GM23338 (cell line): ENCODE data around the gene ACTR2. TPM values are rescaled to one million over a fixed set of nuclear protein-coding genes. Genes with fewer than 3 reads are reported as not detected.

Source experiments
- ATAC-seq: fragments of 200-7000 bp; cut with Tn5 transposase; 3 replicates; pipeline ENCODE4 v1.9.1; 2020
- DNase-seq: peaks from one replicate; pipeline ENCODE4 v3.0.0-alpha.2; 2015; ENCODE audit warnings: low spot score
- H2AFZ ChIP-seq: fragments of 200-600 bp; sonication (generic); 2 replicates; pipeline ENCODE4 v1.8.0; 2016; ENCODE audit warnings: antibody characterized with exemption, mild to moderate bottlenecking, moderate library complexity
- H3F3A ChIP-seq: fragments of 200-600 bp; sonication (generic); replicated peaks from 2 replicates; pipeline ENCODE4 v1.8.0; 2017; ENCODE audit warnings: antibody characterized with exemption, mixed run types, low read depth
- H3K27ac ChIP-seq: fragments of 200-600 bp; sonication (generic); 2 replicates; pipeline ENCODE4 v1.6.1; 2016; ENCODE audit warnings: low read depth
- H3K27me3 ChIP-seq: fragments of 200-600 bp; sonication (generic); 2 replicates; pipeline ENCODE4 v1.8.0; 2016; ENCODE audit warnings: mild to moderate bottlenecking, mixed run types, moderate library complexity; ENCODE audit not compliant: insufficient read depth
- H3K36me3 ChIP-seq: fragments of 200-600 bp; sonication (generic); 2 replicates; pipeline ENCODE4 v1.8.0; 2016; ENCODE audit warnings: mild to moderate bottlenecking; ENCODE audit not compliant: insufficient read depth
- H3K4me1 ChIP-seq: fragments of 200-600 bp; sonication (generic); 2 replicates; pipeline ENCODE4 v1.8.0; 2016; ENCODE audit warnings: mild to moderate bottlenecking, moderate library complexity; ENCODE audit not compliant: insufficient read depth
- H3K4me2 ChIP-seq: fragments of 200-600 bp; sonication (generic); 2 replicates; pipeline ENCODE4 v1.7.1; 2017; ENCODE audit warnings: mixed run types
- H3K4me3 ChIP-seq: fragments of 200-600 bp; sonication (generic); 2 replicates; pipeline ENCODE4 v1.6.1; 2016; ENCODE audit warnings: mixed run types
- H3K79me2 ChIP-seq: fragments of 200-600 bp; sonication (generic); replicated peaks from 2 replicates; pipeline ENCODE4 v1.8.0; 2017; ENCODE audit warnings: mild to moderate bottlenecking; ENCODE audit not compliant: insufficient read depth
- H3K9me2 ChIP-seq: fragments of 200-600 bp; sonication (generic); 2 replicates; pipeline ENCODE4 v1.8.0; 2017; ENCODE audit not compliant: insufficient read depth
- H4K20me1 ChIP-seq: fragments of 200-600 bp; sonication (generic); replicated peaks from 2 replicates; pipeline ENCODE4 v1.8.0; 2017; ENCODE audit warnings: mild to moderate bottlenecking; ENCODE audit not compliant: insufficient read depth
- H3K27ac Mint-ChIP-seq: 2 replicates; pipeline ENCODE4 v1.8.0; 2020; ENCODE audit warnings: inconsistent platforms, mild to moderate bottlenecking, moderate library complexity, mixed read lengths
- H3K27me3 Mint-ChIP-seq: 3 replicates; pipeline ENCODE4 v1.8.0; 2022; ENCODE audit warnings: low read depth, mild to moderate bottlenecking, moderate library complexity, mixed read lengths, inconsistent platforms; ENCODE audit not compliant: insufficient read depth, poor library complexity
- H3K36me3 Mint-ChIP-seq: 3 replicates; pipeline ENCODE4 v1.8.0; 2021; ENCODE audit warnings: low read depth, mild to moderate bottlenecking, inconsistent platforms, moderate library complexity, mixed read lengths
- H3K4me1 Mint-ChIP-seq: 3 replicates; pipeline ENCODE4 v1.8.0; 2020; ENCODE audit warnings: mild to moderate bottlenecking, inconsistent platforms, mixed read lengths
- H3K4me3 Mint-ChIP-seq: 3 replicates; pipeline ENCODE4 v1.8.0; 2021; ENCODE audit warnings: moderate library complexity, mild to moderate bottlenecking, inconsistent platforms, mixed read lengths
- H3K9me3 Mint-ChIP-seq: 3 replicates; pipeline ENCODE4 v1.8.0; 2020; ENCODE audit warnings: moderate library complexity, mild to moderate bottlenecking, inconsistent platforms, mixed read lengths
- CREB1 ChIP-seq: fragments of 250-450 bp; sonication (Bioruptor Pico); IDR thresholded peaks from 2 replicates; pipeline ENCODE4 v1.5.0; 2020; ENCODE audit warnings: low read depth, mild to moderate bottlenecking, moderate library complexity
- CTCF ChIP-seq, 2 experiments: fragments of 200-600 bp in 1 of 2; sonication (generic) in 1 of 2; conservative IDR thresholded peaks; 2 replicates each; pipeline versions ENCODE4 v1.5.1 to v1.6.1; 2016 to 2017; ENCODE audit warnings: antibody characterized with exemption in 2 of 2, low read depth in 2 of 2, mild to moderate bottlenecking in 2 of 2, moderate library complexity in 1 of 2
- ETS1 ChIP-seq: IDR thresholded peaks from 2 replicates; pipeline ENCODE4 v1.6.1; 2016; ENCODE audit warnings: antibody characterized with exemption
- EZH2 ChIP-seq: fragments of 200-600 bp; sonication (generic); IDR thresholded peaks from one replicate; pipeline ENCODE4 v1.8.0; 2017; ENCODE audit warnings: antibody characterized with exemption, mild to moderate bottlenecking, low read depth; ENCODE audit not compliant: unreplicated experiment
- EZH2phosphoT487 ChIP-seq: fragments of 200-600 bp; sonication (generic); IDR thresholded peaks from one replicate; pipeline ENCODE4 v1.8.1; 2018; ENCODE audit warnings: antibody characterized with exemption; ENCODE audit not compliant: unreplicated experiment
- JUNB ChIP-seq: IDR thresholded peaks from one replicate; pipeline ENCODE4 v1.6.1; 2016; ENCODE audit warnings: antibody characterized with exemption; ENCODE audit not compliant: unreplicated experiment
- NANOG ChIP-seq: IDR thresholded peaks from 2 replicates; pipeline ENCODE4 v1.6.1; 2016; ENCODE audit warnings: antibody characterized with exemption, borderline replicate concordance
- POLR2AphosphoS5 ChIP-seq: IDR thresholded peaks from 2 replicates; pipeline ENCODE4 v1.6.1; 2016; ENCODE audit warnings: antibody characterized with exemption, low read depth
- REST ChIP-seq: IDR thresholded peaks from one replicate; pipeline ENCODE4 v1.6.1; 2018; ENCODE audit warnings: antibody characterized with exemption; ENCODE audit not compliant: unreplicated experiment
- STAT1 ChIP-seq: IDR thresholded peaks from one replicate; pipeline ENCODE4 v1.6.1; 2016; ENCODE audit warnings: antibody characterized with exemption; ENCODE audit not compliant: unreplicated experiment
- ZNF114 ChIP-seq: fragments of 250-450 bp; sonication (Bioruptor Pico); IDR thresholded peaks from 2 replicates; pipeline ENCODE4 v1.5.0; 2020; ENCODE audit warnings: mild to moderate bottlenecking, moderate library complexity
- ZNF331 ChIP-seq: fragments of 250-450 bp; sonication (Bioruptor Pico); IDR thresholded peaks from 2 replicates; pipeline ENCODE4 v1.5.0; 2020; ENCODE audit warnings: low read depth, mild to moderate bottlenecking, moderate library complexity
- polyA plus RNA-seq: library from polyadenylated mRNA; unstranded; fragments of >200 nt; fragmentation: Nextera tagmentation; extraction: Ambion mirVana; gene quantifications from 2 replicates; pipeline ENCODE4 v1.2.1, GENCODE V29; 2016
- total RNA-seq: library from RNA; depleted of rRNA; stranded (reverse); fragments of >200 nt; shearing (Covaris generic); gene quantifications from 2 replicates; pipeline ENCODE4 v1.2.3, GENCODE V29; 2014

Gene ACTR2
- total and polyA plus RNA-seq, 2 experiments from 2014 or later, result 73.6 to 87.6 TPM

- H3K27me3 ChIP-seq, result no peaks in the 10 kb centered on the region
- H3K4me2 ChIP-seq, result no peak overlapping the region
- no peaks in the 10 kb centered on the region for H3K79me2 ChIP-seq
- H3K4me3 Mint-ChIP-seq, result no peak overlapping the region
- no peaks in the 10 kb centered on the region; the same call in 2 of the 3 replicates for H3K4me1 Mint-ChIP-seq
- H3K9me2 ChIP-seq, result no peaks in the 10 kb centered on the region
- H3K36me3 Mint-ChIP-seq, result peaks cover 27% of the 10 kb centered on the region
- H3K36me3 ChIP-seq, result no peaks in the 10 kb centered on the region
- H3K27ac Mint-ChIP-seq, result no peak overlapping the region
- no peak for TF ChIP-seq EZH2phosphoT487
- no peak for TF ChIP-seq CTCF (conservative IDR thresholded peaks at IDR 0.05; ENCODE audit: low read depth in 2 of 2)
- TF ChIP-seq ZNF114 (CRISPR knock-in tag), result no peak
- no peak for TF ChIP-seq NANOG
- no peak for TF ChIP-seq EZH2
- no peak for TF ChIP-seq ETS1
- no peak for TF ChIP-seq ZNF331 (CRISPR knock-in tag)
- no peak overlapping the region for H3K27ac ChIP-seq
- H3K4me1 ChIP-seq, result no peaks in the 10 kb centered on the region
- no peak overlapping the region for H2AFZ ChIP-seq
- ATAC-seq, result no peak; the same call in 2 of the 3 replicates
- H3K4me3 ChIP-seq, result no peak overlapping the region
- H3K27me3 Mint-ChIP-seq, result peaks cover 13% of the 10 kb centered on the region
- DNase-seq, result no peak
- peaks cover 4% of the 10 kb centered on the region for H4K20me1 ChIP-seq
- H3F3A ChIP-seq, result no peaks in the 10 kb centered on the region
- no peaks in the 10 kb centered on the region for H3K9me3 Mint-ChIP-seq
Observed at GRCh38 chr2:65313126-65313953, 85.7 kb downstream of the ACTR2 start.

- Histone ChIP-seq H3K9me2 (no peaks in the 10 kb centered on the region), H4K20me1 (peaks cover 4% of the 10 kb centered on the region), H3K4me1 (no peaks in the 10 kb centered on the region), H3K27ac (no peak overlapping the region), H3K4me3 (no peak overlapping the region), H3F3A (no peaks in the 10 kb centered on the region), H3K4me2 (no peak overlapping the region), H3K79me2 (no peaks in the 10 kb centered on the region), H2AFZ (no peak overlapping the region), H3K27me3 (no peaks in the 10 kb centered on the region), H3K36me3 (no peaks in the 10 kb centered on the region)
- H3K27me3 Mint-ChIP-seq, result peaks cover 13% of the 10 kb centered on the region
- H3K4me1 Mint-ChIP-seq, result no peaks in the 10 kb centered on the region; the same call in 2 of the 3 replicates
- H3K27ac Mint-ChIP-seq, result no peak overlapping the region
- DNase-seq (no peak), ATAC-seq (no peak)
- no peaks in the 10 kb centered on the region for H3K9me3 Mint-ChIP-seq
- no peak overlapping the region for H3K4me3 Mint-ChIP-seq
- H3K36me3 Mint-ChIP-seq, result peaks cover 27% of the 10 kb centered on the region
- TF ChIP-seq STAT1, result no peak
- TF ChIP-seq ZNF331 (CRISPR knock-in tag), result no peak
- TF ChIP-seq NANOG, result no peak
- no peak for TF ChIP-seq REST
- no peak for TF ChIP-seq EZH2
- no peak for TF ChIP-seq ETS1
- TF ChIP-seq CTCF (conservative IDR thresholded peaks at IDR 0.05; ENCODE audit: low read depth in 2 of 2), result no peak
- TF ChIP-seq POLR2AphosphoS5, result no peak
- TF ChIP-seq CREB1 (CRISPR knock-in tag), result no peak
- TF ChIP-seq ZNF114 (CRISPR knock-in tag), result no peak
- TF ChIP-seq EZH2phosphoT487, result no peak
- TF ChIP-seq JUNB, result no peak
Observed at GRCh38 chr2:65313954-65314256, 86.3 kb downstream of the ACTR2 start.
